Activated naive CD8-positive, alpha-beta T cell treated with anti-CD3 and anti-CD28 coated beads, Interleukin-2, amount 50 U/mL, for 24 hours (primary cell): ENCODE measurements around the gene MUC4.
"Not testable (repeated sequence)": the region's sequence is repeated elsewhere in the genome, so short reads cannot be mapped to it uniquely, and the experiment has no call there.

ENCODE experiments used
- ATAC-seq: fragments of 150-1000 bp; cut with Tn5 transposase; one replicate; pipeline ENCODE4 v1.10.0; 2021
- DNase-seq: peaks from one replicate; pipeline ENCODE4 v3.0.0; 2021
- H3K27ac Mint-ChIP-seq: one replicate; pipeline ENCODE4 v1.8.0; 2021; ENCODE audit warnings: mild to moderate bottlenecking, mixed read lengths
- H3K27me3 Mint-ChIP-seq: one replicate; pipeline ENCODE4 v1.8.0; 2021; ENCODE audit warnings: mixed read lengths
- H3K36me3 Mint-ChIP-seq: one replicate; pipeline ENCODE4 v1.8.0; 2021; ENCODE audit warnings: low read depth, mixed read lengths
- H3K4me1 Mint-ChIP-seq: one replicate; pipeline ENCODE4 v1.8.0; 2021; ENCODE audit warnings: mixed read lengths
- H3K4me3 Mint-ChIP-seq: one replicate; pipeline ENCODE4 v1.8.0; 2021; ENCODE audit warnings: mild to moderate bottlenecking, moderate library complexity, mixed read lengths
- H3K9me3 Mint-ChIP-seq: one replicate; pipeline ENCODE4 v1.8.0; 2021; ENCODE audit warnings: mixed read lengths

MUC4 gene

DNA sequence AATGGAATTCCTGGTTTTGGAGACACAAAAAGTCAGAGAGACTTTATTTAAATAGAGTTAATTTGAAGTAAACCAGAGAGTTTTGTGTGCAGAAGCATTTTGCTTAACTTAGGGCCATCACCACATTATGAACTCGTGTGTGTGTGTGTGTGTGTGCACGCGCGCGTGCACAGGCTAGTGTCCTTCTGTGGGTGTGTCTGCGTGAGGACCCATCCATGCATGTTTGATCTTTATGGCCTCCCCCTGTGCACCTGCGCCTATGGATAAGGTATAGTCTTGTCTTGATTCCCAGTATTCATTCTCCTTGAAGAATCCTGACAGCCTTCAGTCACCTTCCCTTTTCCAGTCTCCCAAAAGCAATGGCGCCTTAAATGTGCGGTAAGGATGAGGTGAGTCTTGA lies 65.0 kb downstream of the MUC4 start:
- Mint-ChIP-seq H3K9me3 (no peaks in the 10 kb centered on the region), H3K27ac (no peak overlapping the region), H3K4me1 (peaks cover 12% of the 10 kb centered on the region), H3K4me3 (no peak overlapping the region), H3K36me3 (no peaks in the 10 kb centered on the region), H3K27me3 (peaks cover 12% of the 10 kb centered on the region)
- DNase-seq (no peak), ATAC-seq (no peak)

DNA sequence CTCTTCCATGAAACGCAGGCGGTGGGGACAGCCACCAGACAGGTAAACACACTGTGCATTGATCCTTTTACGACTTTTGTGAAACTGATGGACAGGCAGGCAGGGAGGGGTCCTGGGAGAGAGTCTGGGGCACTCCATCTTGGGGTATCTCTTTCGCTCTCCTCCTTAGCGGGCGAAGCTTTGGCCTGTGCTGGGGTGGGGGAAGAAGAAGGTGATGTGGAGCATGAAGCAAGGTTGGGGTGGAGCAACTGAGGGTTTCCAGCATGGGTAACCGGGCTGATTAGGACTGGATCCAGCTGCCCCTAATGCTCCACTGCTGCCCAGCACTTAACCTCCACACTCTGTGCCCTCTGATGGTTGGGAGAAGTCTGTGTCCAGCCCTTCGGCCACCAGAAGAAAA lies 65.4 kb downstream of the MUC4 start:
- H3K27ac Mint-ChIP-seq, result no peak overlapping the region
- H3K27me3 Mint-ChIP-seq, result peaks cover 14% of the 10 kb centered on the region
- no peaks in the 10 kb centered on the region for H3K9me3 Mint-ChIP-seq
- H3K4me3 Mint-ChIP-seq, result no peak overlapping the region
- no peaks in the 10 kb centered on the region for H3K36me3 Mint-ChIP-seq
- ATAC-seq (no peak), DNase-seq (no peak)
- peaks cover 12% of the 10 kb centered on the region for H3K4me1 Mint-ChIP-seq

DNA sequence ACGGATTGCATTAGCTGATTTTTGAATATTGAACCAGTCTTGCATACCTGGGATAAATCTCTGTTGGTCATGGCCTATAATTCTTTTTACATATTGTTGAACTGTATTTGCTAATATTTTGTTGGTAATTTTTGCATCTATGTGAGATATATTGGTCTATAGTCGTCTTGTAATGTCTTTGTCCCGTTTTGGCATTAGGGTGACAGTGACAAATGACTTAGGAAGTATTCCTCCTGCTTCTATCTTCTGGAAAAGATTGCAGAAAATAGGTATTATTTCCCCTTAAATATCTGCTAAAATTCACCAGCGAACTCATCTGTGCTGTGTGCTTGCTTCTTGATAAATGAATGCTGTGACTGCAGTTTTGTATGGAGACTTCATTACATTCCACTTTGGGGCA lies 67.3 kb downstream of the MUC4 start:
- H3K36me3 Mint-ChIP-seq, result no peaks in the 10 kb centered on the region
- H3K27ac Mint-ChIP-seq, result no peak overlapping the region
- H3K4me1 Mint-ChIP-seq, result peaks cover 12% of the 10 kb centered on the region
- no peak overlapping the region for H3K4me3 Mint-ChIP-seq
- H3K27me3 Mint-ChIP-seq, result peaks cover 14% of the 10 kb centered on the region
- no peaks in the 10 kb centered on the region for H3K9me3 Mint-ChIP-seq
- ATAC-seq (no peak), DNase-seq (no peak)

DNA sequence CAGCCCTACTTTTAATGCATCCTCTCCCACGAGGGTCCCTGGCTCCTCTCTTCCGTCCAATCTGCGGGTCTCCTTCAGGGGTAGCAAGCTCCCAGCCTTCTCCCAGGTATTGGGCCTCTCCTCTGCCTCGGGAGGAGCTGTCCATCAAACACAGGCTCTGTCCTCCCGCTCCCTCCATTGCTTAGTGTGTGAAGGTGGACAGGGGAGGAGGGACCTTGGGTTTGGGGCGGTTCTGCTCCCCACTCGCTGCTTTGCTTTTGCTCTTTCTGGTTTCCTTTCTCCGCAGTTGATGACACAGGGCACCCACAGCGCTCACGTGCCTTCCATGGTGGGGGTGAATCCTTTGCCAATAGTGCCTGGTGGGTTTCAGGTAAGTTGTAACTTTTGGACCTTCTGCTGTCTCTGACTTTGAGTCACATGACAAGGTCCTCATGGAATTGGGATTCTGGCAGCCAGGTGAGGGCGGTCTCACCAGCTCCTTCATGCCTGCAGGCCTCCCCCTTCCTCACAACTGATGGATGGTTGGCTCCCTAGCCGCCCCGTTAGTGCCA lies 72.1 kb downstream of the MUC4 start:
- no peak overlapping the region for H3K27ac Mint-ChIP-seq
- H3K9me3 Mint-ChIP-seq, result no peaks in the 10 kb centered on the region
- no peak for ATAC-seq
- no peaks in the 10 kb centered on the region for H3K36me3 Mint-ChIP-seq
- no peak for DNase-seq
- H3K4me1 Mint-ChIP-seq, result no peaks in the 10 kb centered on the region
- peaks cover 3% of the 10 kb centered on the region for H3K27me3 Mint-ChIP-seq
- H3K4me3 Mint-ChIP-seq, result no peak overlapping the region

DNA sequence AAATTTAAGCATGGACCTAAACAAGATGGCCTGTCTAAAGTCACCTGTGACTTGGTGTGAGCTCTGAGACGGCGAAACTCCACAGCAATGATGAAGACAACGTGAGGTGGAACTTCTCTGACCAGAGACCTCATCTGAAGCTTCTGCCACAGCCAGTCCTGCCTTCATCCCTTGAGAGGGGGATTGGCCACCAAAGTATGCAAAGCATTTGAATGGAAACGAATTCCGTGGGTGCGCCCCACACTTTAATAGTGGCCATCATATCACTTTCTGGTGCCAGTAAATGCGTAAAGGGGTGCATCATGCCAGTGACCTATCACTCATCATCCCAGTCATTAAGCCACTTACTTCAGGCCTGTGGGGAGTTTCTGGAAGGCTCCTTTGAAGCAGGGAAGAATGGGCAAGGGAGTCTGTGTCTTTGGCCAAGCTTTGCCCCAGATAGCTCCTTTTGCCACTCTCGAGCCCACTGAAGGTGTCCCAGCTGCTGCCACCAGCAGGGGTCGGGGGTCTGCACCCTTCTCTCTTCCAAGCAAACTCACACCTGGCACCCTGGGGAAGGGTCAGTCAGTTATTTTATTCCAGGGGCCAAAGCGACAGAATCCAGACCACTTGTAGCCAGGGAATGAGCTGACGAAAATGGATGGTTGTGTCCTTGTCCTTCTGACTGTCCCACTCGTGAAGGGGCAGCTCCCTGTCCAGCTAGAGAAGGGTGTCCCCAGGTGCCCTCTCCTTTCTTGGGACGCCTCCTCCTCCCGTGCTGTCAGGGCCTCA lies 73.3 kb downstream of the MUC4 start:
- DNase-seq (no peak), ATAC-seq (no peak)
- Mint-ChIP-seq H3K27me3 (peaks cover 3% of the 10 kb centered on the region), H3K36me3 (no peaks in the 10 kb centered on the region), H3K4me3 (no peak overlapping the region), H3K4me1 (no peaks in the 10 kb centered on the region), H3K27ac (no peak overlapping the region), H3K9me3 (no peaks in the 10 kb centered on the region)

DNA sequence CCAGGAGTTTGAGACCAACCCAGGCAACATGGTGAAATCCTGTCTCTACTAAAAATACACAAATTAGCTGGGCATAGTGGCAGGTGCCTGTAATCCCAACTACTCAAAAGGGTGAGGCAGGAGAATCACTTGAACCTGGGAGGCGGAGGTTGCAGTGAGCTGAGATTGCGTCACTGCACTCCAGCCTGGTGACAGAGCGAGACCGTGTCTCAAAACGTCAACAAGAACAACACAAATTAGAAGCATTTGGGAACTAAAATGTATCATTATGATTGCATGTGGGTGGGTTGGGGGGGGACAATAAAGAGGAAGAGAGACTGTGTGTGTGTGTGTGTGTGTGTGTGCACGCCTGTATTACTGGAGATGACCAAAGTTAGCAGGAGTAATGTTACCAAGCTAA lies 73.9 kb downstream of the MUC4 start:
- H3K27me3 Mint-ChIP-seq, H3K4me3 Mint-ChIP-seq, H3K9me3 Mint-ChIP-seq, ATAC-seq, H3K4me1 Mint-ChIP-seq, H3K36me3 Mint-ChIP-seq, H3K27ac Mint-ChIP-seq, DNase-seq: not testable (repeated sequence)

DNA sequence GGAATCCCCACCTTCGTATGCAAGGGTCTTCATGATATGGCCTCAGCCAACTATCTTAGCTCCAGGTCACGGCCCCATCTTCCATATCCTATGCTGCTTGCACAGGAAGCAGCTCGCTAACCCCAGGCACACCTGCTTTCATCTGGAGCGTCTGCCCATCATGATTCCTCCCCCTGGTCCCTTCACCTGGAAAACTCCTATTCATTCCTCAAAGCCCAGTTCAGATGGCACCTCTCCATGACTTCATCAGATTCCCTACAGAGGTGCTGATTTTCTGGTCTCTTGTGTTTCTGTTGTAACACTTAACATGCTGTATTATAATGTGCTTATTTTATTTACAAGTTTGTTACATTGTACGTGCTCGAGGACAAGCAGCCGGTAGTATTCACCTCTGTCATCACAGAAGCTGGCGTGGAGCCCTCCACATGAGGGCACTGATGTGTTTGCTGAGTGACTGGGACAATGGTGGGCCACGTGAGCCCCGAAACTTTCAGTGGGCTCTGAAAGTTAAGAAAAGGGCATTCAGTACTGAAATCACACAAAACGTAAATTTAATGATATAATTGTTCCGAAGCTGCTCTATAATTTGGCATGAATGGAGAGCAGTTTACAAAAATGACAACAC lies 74.8 kb downstream of the MUC4 start:
- Mint-ChIP-seq H3K9me3 (no peaks in the 10 kb centered on the region), H3K36me3 (no peaks in the 10 kb centered on the region), H3K4me1 (no peaks in the 10 kb centered on the region), H3K27me3 (peaks cover 3% of the 10 kb centered on the region), H3K4me3 (no peak overlapping the region), H3K27ac (no peak overlapping the region)
- ATAC-seq (no peak), DNase-seq (no peak)

DNA sequence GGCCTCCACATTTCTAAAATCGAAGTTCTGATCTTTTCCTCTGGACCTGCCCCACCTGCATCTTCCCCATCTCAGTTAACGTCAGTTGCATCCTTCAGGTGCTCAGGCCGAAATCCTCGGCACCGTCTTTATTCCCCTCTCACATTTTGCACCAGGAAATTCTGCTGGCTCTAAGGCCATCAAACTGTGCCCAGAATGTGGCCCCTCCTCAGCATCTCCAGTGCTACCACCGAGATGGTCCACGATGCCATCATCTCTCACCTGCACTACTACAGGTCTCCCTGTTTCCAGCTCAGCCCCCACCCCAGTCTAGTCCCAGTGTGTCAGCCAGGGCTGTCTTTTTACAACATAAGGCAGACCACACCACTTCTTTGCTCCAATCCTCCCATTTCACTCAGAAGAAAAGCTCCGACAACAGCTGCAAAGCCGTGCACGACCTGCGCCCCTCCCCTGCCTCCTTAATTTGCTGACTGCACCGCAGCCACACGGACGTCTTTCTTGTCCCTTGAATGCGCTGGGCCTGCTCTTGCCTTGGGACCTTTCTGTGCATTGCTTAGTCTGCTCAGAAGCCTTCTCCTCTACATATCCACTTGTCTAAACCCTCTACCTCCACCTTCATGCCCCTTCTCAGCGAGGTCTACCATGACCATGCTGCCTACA lies 76.6 kb downstream of the MUC4 start:
- Mint-ChIP-seq H3K36me3 (no peaks in the 10 kb centered on the region), H3K4me3 (no peak overlapping the region), H3K27ac (no peak overlapping the region), H3K9me3 (no peaks in the 10 kb centered on the region), H3K4me1 (no peaks in the 10 kb centered on the region), H3K27me3 (no peaks in the 10 kb centered on the region)
- ATAC-seq (no peak), DNase-seq (no peak)

DNA sequence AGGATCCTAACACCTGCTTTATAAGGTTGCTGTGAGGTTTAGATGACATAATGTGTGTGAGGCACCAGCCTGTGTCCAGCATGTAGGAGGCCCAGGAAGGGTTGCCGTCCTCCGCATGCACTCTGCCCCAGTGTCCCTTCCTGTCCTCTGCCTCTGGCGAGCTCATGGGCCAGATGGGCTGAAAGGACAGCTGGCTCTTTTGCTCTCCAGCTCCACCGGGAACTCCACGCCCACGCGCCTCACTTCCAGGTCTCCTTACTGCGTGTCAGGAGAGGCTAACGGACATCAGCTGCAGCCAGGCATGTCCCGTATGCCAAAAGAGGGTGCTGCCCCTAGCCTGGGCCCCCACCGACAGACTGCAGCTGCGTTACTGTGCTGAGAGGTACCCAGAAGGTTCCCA lies 78.8 kb downstream of the MUC4 start:
- Mint-ChIP-seq H3K4me3 (no peak overlapping the region), H3K27me3 (no peaks in the 10 kb centered on the region), H3K27ac (no peak overlapping the region), H3K9me3 (no peaks in the 10 kb centered on the region), H3K36me3 (no peaks in the 10 kb centered on the region), H3K4me1 (no peaks in the 10 kb centered on the region)
- ATAC-seq, result no peak
- no peak for DNase-seq

DNA sequence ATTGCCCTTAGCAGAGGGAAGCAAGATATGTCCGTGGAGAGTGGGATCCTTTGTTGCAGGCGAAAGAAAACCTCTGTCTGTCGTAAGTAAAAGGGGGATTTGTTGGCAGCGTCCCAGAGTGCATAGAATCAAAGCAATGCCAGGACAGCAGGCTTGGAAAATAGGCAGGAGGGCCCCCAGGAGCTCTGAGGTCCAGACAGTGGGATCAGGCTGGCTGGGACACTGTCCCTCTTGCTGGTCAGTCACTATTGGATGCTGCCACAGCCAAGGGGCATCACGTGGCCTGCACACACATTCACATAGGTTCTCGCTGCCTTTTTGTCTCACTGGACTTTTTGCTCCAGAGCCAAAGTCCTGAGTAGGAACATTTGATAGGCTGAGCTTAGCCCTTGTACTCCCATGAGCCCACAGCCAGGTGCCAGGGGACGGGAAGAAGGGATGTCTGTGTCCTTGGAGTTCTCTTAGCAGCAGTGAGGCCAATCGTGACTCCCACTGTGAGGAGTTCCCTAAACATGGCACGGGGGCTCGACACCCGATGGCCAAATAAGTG lies 80.3 kb downstream of the MUC4 start:
- H3K4me3 Mint-ChIP-seq, result no peak overlapping the region
- no peaks in the 10 kb centered on the region for H3K27me3 Mint-ChIP-seq
- no peak overlapping the region for H3K27ac Mint-ChIP-seq
- DNase-seq (no peak), ATAC-seq (no peak)
- no peaks in the 10 kb centered on the region for H3K36me3 Mint-ChIP-seq
- no peaks in the 10 kb centered on the region for H3K9me3 Mint-ChIP-seq
- no peaks in the 10 kb centered on the region for H3K4me1 Mint-ChIP-seq

DNA sequence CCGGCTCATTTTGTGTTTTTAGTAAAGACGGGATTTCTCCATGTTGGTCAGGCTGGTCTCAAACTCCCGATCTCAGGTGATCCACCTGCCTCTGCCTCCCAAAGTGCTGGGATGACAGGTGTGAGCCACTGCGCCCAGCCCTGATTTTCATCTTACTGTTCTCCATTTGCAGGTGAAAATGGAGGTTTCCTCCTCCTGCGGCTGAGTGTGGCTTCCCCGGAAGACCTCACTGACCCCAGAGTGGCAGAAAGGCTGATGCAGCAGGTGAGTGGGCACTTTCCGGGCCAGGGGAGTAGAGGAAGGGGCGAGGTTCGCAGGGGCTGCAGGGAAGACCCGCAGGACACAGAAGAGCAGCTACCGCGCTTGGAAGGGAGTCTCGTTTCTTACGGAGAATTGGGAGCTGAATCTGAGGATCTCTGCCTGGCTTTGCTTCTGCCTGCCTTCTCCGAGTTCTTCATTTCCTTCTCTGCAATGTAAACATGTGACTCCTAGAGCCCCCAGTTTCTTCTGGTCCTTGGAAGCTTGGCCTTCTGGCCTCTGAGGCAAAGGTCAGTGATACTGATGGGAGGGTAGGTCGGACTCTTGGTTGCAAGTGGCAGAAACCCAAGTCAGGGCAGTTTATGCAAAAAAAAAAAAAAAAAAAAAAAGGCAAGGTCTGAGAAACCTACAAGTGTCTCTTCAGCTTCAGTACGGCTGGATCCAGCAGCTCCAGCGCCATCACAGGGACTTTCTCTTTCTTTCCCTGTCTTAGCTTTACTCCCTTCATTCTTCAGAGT lies 82.1 kb downstream of the MUC4 start:
- Mint-ChIP-seq H3K36me3 (no peaks in the 10 kb centered on the region), H3K4me1 (no peaks in the 10 kb centered on the region), H3K4me3 (no peak overlapping the region), H3K27me3 (peaks cover 2% of the 10 kb centered on the region), H3K9me3 (no peaks in the 10 kb centered on the region), H3K27ac (no peak overlapping the region)
- no peak for ATAC-seq
- no peak for DNase-seq

DNA sequence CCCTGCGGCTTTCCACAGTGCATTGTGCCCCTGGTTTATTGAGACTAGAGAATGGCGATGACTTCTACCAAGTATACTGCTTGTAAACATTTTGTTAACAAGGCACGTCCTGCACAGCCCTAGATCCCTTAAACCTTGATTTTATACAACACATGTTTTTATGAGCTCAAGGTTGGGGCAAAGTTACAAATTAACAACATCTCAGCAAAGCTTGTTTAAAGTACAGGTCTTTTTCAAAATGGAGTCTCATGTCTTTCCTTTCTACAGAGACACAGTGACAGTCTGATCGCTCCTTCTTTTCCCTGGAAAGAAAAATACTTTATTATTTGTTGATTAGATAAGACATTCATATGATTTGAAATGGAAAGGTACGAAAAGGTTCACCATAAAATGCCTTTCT lies 82.9 kb downstream of the MUC4 start:
- H3K27me3 Mint-ChIP-seq, DNase-seq, ATAC-seq, H3K9me3 Mint-ChIP-seq, H3K36me3 Mint-ChIP-seq, H3K4me3 Mint-ChIP-seq, H3K27ac Mint-ChIP-seq, H3K4me1 Mint-ChIP-seq: not testable (repeated sequence)

DNA sequence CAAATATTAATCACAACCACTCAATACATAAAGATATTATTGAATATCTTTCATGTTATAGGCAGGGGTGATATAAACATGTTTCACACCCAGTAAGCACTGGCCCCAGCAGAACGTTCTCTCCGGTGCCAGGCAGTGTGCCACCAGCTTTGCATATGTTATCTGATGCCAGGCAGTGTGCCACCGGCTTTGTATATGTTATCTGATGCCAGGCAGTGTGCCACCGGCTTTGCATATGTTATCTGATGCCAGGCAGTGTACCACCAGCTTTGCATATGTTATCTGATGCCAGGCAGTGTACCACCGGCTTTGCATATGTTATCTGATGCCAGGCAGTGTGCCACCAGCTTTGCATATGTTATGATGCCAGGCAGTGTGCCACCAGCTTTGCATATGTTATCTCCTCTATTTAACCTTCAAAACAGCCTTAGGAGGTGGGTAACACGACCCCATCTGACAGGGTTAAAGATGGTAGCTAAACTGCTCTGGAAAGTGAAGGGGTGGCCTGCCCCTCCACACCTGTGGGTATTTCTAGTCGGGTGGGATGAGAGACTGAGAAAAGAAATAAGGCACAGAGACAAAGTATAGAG lies 84.0 kb downstream of the MUC4 start:
- H3K27ac Mint-ChIP-seq, result no peak overlapping the region
- H3K4me1 Mint-ChIP-seq, result no peaks in the 10 kb centered on the region
- no peaks in the 10 kb centered on the region for H3K36me3 Mint-ChIP-seq
- H3K27me3 Mint-ChIP-seq, result peaks cover 2% of the 10 kb centered on the region
- H3K4me3 Mint-ChIP-seq, result no peak overlapping the region
- DNase-seq (no peak), ATAC-seq (no peak)
- no peaks in the 10 kb centered on the region for H3K9me3 Mint-ChIP-seq
